ENCODE results near the gene RNF123. TPM values are rescaled to one million over a fixed set of nuclear protein-coding genes. Genes with fewer than 3 reads are reported as not detected.

Gene RNF123
- total and polyA plus RNA-seq, 2 experiments from 2014 or later, result 14.6 to 32.5 TPM

GRCh38 chr3:49734752-49735151 lies 45.4 kb downstream of the RNF123 start:
- no peaks in the 10 kb centered on the region for H3K9me3 Mint-ChIP-seq
- H3K4me3 Mint-ChIP-seq, result no peak overlapping the region
- no peaks in the 10 kb centered on the region for H3K27me3 ChIP-seq (ENCODE audit: insufficient read depth)
- DNase-seq (ENCODE audit: low spot score), result no peak
- no peaks in the 10 kb centered on the region for H3K79me2 ChIP-seq (replicated peaks; ENCODE audit: insufficient read depth)
- no peak for ATAC-seq
- no peak overlapping the region for H3K4me2 ChIP-seq
- no peaks in the 10 kb centered on the region for H3K4me1 ChIP-seq (ENCODE audit: insufficient read depth)
- H2AFZ ChIP-seq, result no peak overlapping the region
- TF ChIP-seq CREB1 (CRISPR knock-in tag; IDR thresholded peaks at IDR 0.05; ENCODE audit: low read depth) (no peak), EZH2phosphoT487 (IDR thresholded peaks at IDR 0.05; ENCODE audit: unreplicated experiment) (no peak), ZNF462 (CRISPR knock-in tag; IDR thresholded peaks at IDR 0.05) (no peak), NANOG (IDR thresholded peaks at IDR 0.05; ENCODE audit: borderline replicate concordance) (no peak), JUNB (IDR thresholded peaks at IDR 0.05; ENCODE audit: unreplicated experiment) (no peak), ZNF331 (CRISPR knock-in tag; IDR thresholded peaks at IDR 0.05; ENCODE audit: low read depth) (no peak), REST (IDR thresholded peaks at IDR 0.05; ENCODE audit: unreplicated experiment) (no peak), STAT1 (IDR thresholded peaks at IDR 0.05; ENCODE audit: unreplicated experiment) (no peak), ZNF114 (CRISPR knock-in tag; IDR thresholded peaks at IDR 0.05) (no peak), CTCF (conservative IDR thresholded peaks at IDR 0.05; ENCODE audit: low read depth in 2 of 2) (no peak), POLR2AphosphoS5 (IDR thresholded peaks at IDR 0.05; ENCODE audit: low read depth) (no peak), ETS1 (IDR thresholded peaks at IDR 0.05) (no peak)
- peaks cover 61% of the 10 kb centered on the region for H3K36me3 Mint-ChIP-seq (ENCODE audit: low read depth)
- peaks cover 4% of the 10 kb centered on the region for H3K27me3 Mint-ChIP-seq (ENCODE audit: insufficient read depth, low read depth, poor library complexity)
- H4K20me1 ChIP-seq (replicated peaks; ENCODE audit: insufficient read depth), result 0 out of 2 replicates have a peak, but pooled peaks cover 5% of the 10 kb centered on the region
- H3K27ac Mint-ChIP-seq, result no peak overlapping the region
- H3K27ac ChIP-seq (ENCODE audit: low read depth), result no peak overlapping the region
- H3K9me2 ChIP-seq (ENCODE audit: insufficient read depth), result no peaks in the 10 kb centered on the region
- no peak overlapping the region for H3K4me3 ChIP-seq
- H3F3A ChIP-seq (replicated peaks; ENCODE audit: low read depth), result 0 out of 2 replicates have a peak, but pooled peaks cover 3% of the 10 kb centered on the region
- H3K4me1 Mint-ChIP-seq, result no peaks in the 10 kb centered on the region
- H3K36me3 ChIP-seq (ENCODE audit: insufficient read depth), result peaks cover 15% of the 10 kb centered on the region

Data from GM23338 (cell line).